Stimulated activated CD8-positive, alpha-beta memory T cell treated with anti-CD3 and anti-CD28 coated beads, Interleukin-2, amount 100 ng/mL, for 1 hour (primary cell): ENCODE data around the gene SEMA4G.

ENCODE experiments used
- DNase-seq, 2 donors: peaks; one replicate each; pipeline ENCODE4 v3.0.0-alpha.2; 2020; ENCODE audit warnings: low read depth in 2 of 2

Gene SEMA4G

GRCh38 chr10:100969187-100970075 lies at the start of gene SEMA4G:
Gene SEMA4G, plus strand, starts transcription at chr10:100969504. Its CDS starts 3,409 bp downstream, at chr10:100972913.
- DNase-seq, result peak in 1 of 2 donors; percentile 15

GRCh38 chr10:100923580-100923979 lies 45.7 kb upstream of the SEMA4G start:
- DNase-seq, result no peak

GRCh38 chr10:100927266-100927665 lies 42.0 kb upstream of the SEMA4G start:
- no peak for DNase-seq

GRCh38 chr10:100928039-100928438 lies 41.3 kb upstream of the SEMA4G start:
- DNase-seq, result no peak

GRCh38 chr10:100930368-100930767 lies 38.9 kb upstream of the SEMA4G start:
- no peak for DNase-seq

- no peak for DNase-seq
Observed at GRCh38 chr10:100934084-100934659, 35.1 kb upstream of the SEMA4G start.

- no peak for DNase-seq
Observed at GRCh38 chr10:100939763-100940344, 29.4 kb upstream of the SEMA4G start.

GRCh38 chr10:100942229-100942628 lies 27.1 kb upstream of the SEMA4G start:
- DNase-seq, result no peak

- no peak for DNase-seq
Observed at GRCh38 chr10:100943508-100943907, 25.8 kb upstream of the SEMA4G start.

GRCh38 chr10:100945754-100946153 lies 23.6 kb upstream of the SEMA4G start:
- no peak for DNase-seq

- DNase-seq, result no peak
Observed at GRCh38 chr10:100948916-100949315, 20.4 kb upstream of the SEMA4G start.

GRCh38 chr10:100960251-100960650 lies 9.1 kb upstream of the SEMA4G start:
- no peak for DNase-seq

- DNase-seq, result no peak
Observed at GRCh38 chr10:100962351-100963080, 6.8 kb upstream of the SEMA4G start.

- DNase-seq, result no peak
Observed at GRCh38 chr10:100963826-100964225, 5.5 kb upstream of the SEMA4G start.

GRCh38 chr10:100965820-100966219 lies 3.5 kb upstream of the SEMA4G start:
- no peak for DNase-seq

GRCh38 chr10:100966887-100967286 lies 2.4 kb upstream of the SEMA4G start:
- no peak for DNase-seq

GRCh38 chr10:100967332-100967731 lies 2.0 kb upstream of the SEMA4G start:
- DNase-seq, result no peak

- DNase-seq, result no peak
Observed at GRCh38 chr10:100968062-100968736, 1.1 kb upstream of the SEMA4G start.

- no peak for DNase-seq
Observed at GRCh38 chr10:100968863-100969186, 479 bp upstream of the SEMA4G start.

GRCh38 chr10:100970076-100970913 lies 991 bp downstream of the SEMA4G start:
- DNase-seq, result peak; percentile 9 to 16
